Endothelial cell of umbilical vein (primary cell): Measurements from ENCODE around the gene TAF3. TPM values are rescaled to one million over a fixed set of nuclear protein-coding genes. Genes with fewer than 3 reads are reported as not detected.

ENCODE experiments used
- BruUV-seq: library from RNA; stranded (reverse); fragments of 400-500 nt; replicated peaks from 2 replicates; lab custom pipeline; 2021; lab: Mats Ljungman, UMichigan
- CTCF ChIA-PET: fragments of 300-600, 350-600 bp; sonication (Branson Sonifier 250); formaldehyde crosslinking; loops from one replicate; lab custom pipeline; 2021; ENCODE audit warnings: antibody characterized with exemption, inconsistent platforms; lab: Charles Lee
- POLR2A ChIA-PET: fragments of 300-600, 350-600 bp; sonication (Branson Sonifier 250); formaldehyde crosslinking; loops from one replicate; lab custom pipeline; 2021; ENCODE audit warnings: antibody characterized with exemption, inconsistent platforms; lab: Charles Lee
- DNase-seq: peaks from one replicate; pipeline ENCODE4 v3.0.0-alpha.2; 2011; ENCODE audit warnings: low read depth, low spot score
- FAIRE-seq: peaks from 2 replicates; lab custom pipeline; 2011; peaks lifted over from hg19 to GRCh38; lab: Jason Lieb, UNC
- H2AFZ ChIP-seq: 2 replicates; pipeline ENCODE4 v1.6.0; 2012; ENCODE audit warnings: low read depth, low read length, control low read depth, inconsistent platforms
- H3K27ac ChIP-seq: 2 replicates; pipeline ENCODE4 v1.5.1; 2011; ENCODE audit warnings: low read depth, mild to moderate bottlenecking, control low read depth, low read length, moderate library complexity; ENCODE audit not compliant: insufficient read depth
- H3K27me3 ChIP-seq, 2 experiments: 2 replicates each; pipeline versions ENCODE4 v1.6.0 to v1.6.1; 2011; ENCODE audit warnings: low read length in 2 of 2, mixed read lengths in 1 of 2; ENCODE audit not compliant: control insufficient read depth in 2 of 2, insufficient read depth in 2 of 2
- H3K36me3 ChIP-seq, 2 experiments: 2 replicates in 1 of 2; 3 replicates in 1 of 2; pipeline ENCODE4 v1.5.1; 2011; ENCODE audit warnings: low read length in 2 of 2, mild to moderate bottlenecking in 1 of 2, moderate library complexity in 1 of 2; ENCODE audit not compliant: control insufficient read depth in 2 of 2, insufficient read depth in 2 of 2; ENCODE audit errors: extremely low read depth in 1 of 2
- H3K4me1 ChIP-seq: 3 replicates; pipeline ENCODE4 v1.5.1; 2011; ENCODE audit warnings: mild to moderate bottlenecking, low read length; ENCODE audit not compliant: control insufficient read depth, insufficient read depth; ENCODE audit errors: extremely low read depth
- H3K4me2 ChIP-seq: 2 replicates; pipeline ENCODE4 v1.6.1; 2011; ENCODE audit warnings: low read length, control low read depth, mixed read lengths; ENCODE audit not compliant: insufficient read depth
- H3K4me3 ChIP-seq, 3 experiments: fragments of 200-600 bp in 1 of 3; sonication (generic), shearing (Covaris generic) in 1 of 3; replicated peaks in 1 of 3; 2 replicates each; pipeline ENCODE4 v1.5.1; 2011 to 2016; ENCODE audit warnings: control low read depth in 3 of 3, low read length in 3 of 3, mild to moderate bottlenecking in 2 of 3, inconsistent platforms in 1 of 3, low read depth in 1 of 3, moderate library complexity in 1 of 3; ENCODE audit not compliant: insufficient read depth in 1 of 3
- H3K79me2 ChIP-seq: 2 replicates; pipeline ENCODE4 v1.6.0; 2012; ENCODE audit warnings: low read length, inconsistent platforms; ENCODE audit not compliant: control insufficient read depth, insufficient read depth
- H3K9ac ChIP-seq: replicated peaks from 2 replicates; pipeline ENCODE3; 2011; ENCODE audit warnings: low read length, control low read depth; ENCODE audit not compliant: insufficient read depth; ENCODE audit errors: extremely low read depth
- H3K9me1 ChIP-seq: replicated peaks from 3 replicates; pipeline ENCODE4 v1.6.0; 2011; ENCODE audit warnings: mild to moderate bottlenecking, low read length; ENCODE audit not compliant: control insufficient read depth, insufficient read depth; ENCODE audit errors: extremely low read depth
- H3K9me3 ChIP-seq: replicated peaks from 2 replicates; pipeline ENCODE4 v1.5.1; 2012; ENCODE audit warnings: low read length, inconsistent platforms; ENCODE audit not compliant: control insufficient read depth, insufficient read depth
- H4K20me1 ChIP-seq: replicated peaks from 2 replicates; pipeline ENCODE3; 2011; ENCODE audit warnings: mild to moderate bottlenecking, low read length; ENCODE audit not compliant: control insufficient read depth, insufficient read depth; ENCODE audit errors: extremely low read depth
- EZH2 ChIP-seq: IDR thresholded peaks from 2 replicates; pipeline ENCODE4 v1.6.1; 2012; ENCODE audit warnings: borderline replicate concordance, low read depth, mild to moderate bottlenecking, moderate library complexity, low read length, inconsistent platforms; ENCODE audit not compliant: severe bottlenecking
- FOS ChIP-seq: IDR thresholded peaks from 2 replicates; pipeline ENCODE4 v1.6.1; 2011; ENCODE audit warnings: mild to moderate bottlenecking, low read length, moderate library complexity, borderline replicate concordance; ENCODE audit not compliant: insufficient read depth
- GATA2 ChIP-seq: IDR thresholded peaks from 2 replicates; pipeline ENCODE4 v1.7.0; 2011; ENCODE audit warnings: low read depth, mild to moderate bottlenecking, moderate library complexity, mixed read lengths, low read length; ENCODE audit not compliant: insufficient read length, insufficient read depth
- JUN ChIP-seq: IDR thresholded peaks from 2 replicates; pipeline ENCODE4 v1.6.1; 2011; ENCODE audit warnings: borderline replicate concordance, low read depth; ENCODE audit not compliant: insufficient read length, insufficient read depth
- MYC ChIP-seq: IDR thresholded peaks from one replicate; pipeline ENCODE4 v1.6.1; 2011; ENCODE audit warnings: mild to moderate bottlenecking, low read depth, low read length
- POLR2A ChIP-seq: IDR thresholded peaks from 2 replicates; pipeline ENCODE4 v1.6.1; 2012; ENCODE audit warnings: low read depth, mild to moderate bottlenecking, control low read depth, low read length
- POLR2AphosphoS5 ChIP-seq: IDR thresholded peaks from 2 replicates; pipeline ENCODE4 v1.6.1; 2012; ENCODE audit warnings: low read depth, mild to moderate bottlenecking, control low read depth, low read length, moderate library complexity; ENCODE audit not compliant: insufficient read depth
- dilution Hi-C: fragments of 300-500 bp; cut with MboI; formaldehyde crosslinking; loops from one replicate; pipeline ENCODE4 v1.15.0; 2019; ENCODE audit warnings: low sequenced_read_pairs; ENCODE audit not compliant: extremely low pct_ligation_motif_present
- intact Hi-C: fragments of 100-400 bp; cut with micrococcal nuclease; formaldehyde crosslinking; loops from one replicate; pipeline ENCODE4 v1.10.0; 2022
- polyA plus RNA-seq, 4 experiments: library from polyadenylated mRNA; depleted of rRNA in 3 of 4; stranded (reverse) in 3 of 4; unstranded in 1 of 4; fragments of >200 nt; gene quantifications; 2 replicates each; pipeline versions ENCODE4 v1.2.1 to v1.2.3, GENCODE V29; 2011 to 2012; ENCODE audit warnings: missing spikeins in 1 of 4
- total RNA-seq: library from RNA; stranded (reverse); gene quantifications from 2 replicates; pipeline ENCODE4 v1.2.3, GENCODE V29; 2021
- TF ChIP-seq, protein P1 (sequence below): IDR thresholded peaks from 2 replicates; pipeline ENCODE4 v1.6.1; 2011; ENCODE audit not compliant: insufficient read depth, insufficient read length
- TF ChIP-seq, protein P2 (sequence below), 2 donors: IDR thresholded peaks; 1 replicate in 1 of 2; 2 replicates in 1 of 2; pipeline ENCODE4 v1.5.1; 2011; ENCODE audit warnings: low read length in 2 of 2, mild to moderate bottlenecking in 2 of 2, moderate library complexity in 2 of 2, control low read depth in 1 of 2, inconsistent platforms in 1 of 2, low read depth in 1 of 2; ENCODE audit not compliant: insufficient read depth in 1 of 2; ENCODE audit errors: extremely low read depth in 1 of 2

The TAF3 gene
- total and polyA plus RNA-seq, 2 donors (not counting 3 experiments of a cell fraction or from before 2014, with no cell fraction given) = 2.4 to 10.5 TPM

DNA sequence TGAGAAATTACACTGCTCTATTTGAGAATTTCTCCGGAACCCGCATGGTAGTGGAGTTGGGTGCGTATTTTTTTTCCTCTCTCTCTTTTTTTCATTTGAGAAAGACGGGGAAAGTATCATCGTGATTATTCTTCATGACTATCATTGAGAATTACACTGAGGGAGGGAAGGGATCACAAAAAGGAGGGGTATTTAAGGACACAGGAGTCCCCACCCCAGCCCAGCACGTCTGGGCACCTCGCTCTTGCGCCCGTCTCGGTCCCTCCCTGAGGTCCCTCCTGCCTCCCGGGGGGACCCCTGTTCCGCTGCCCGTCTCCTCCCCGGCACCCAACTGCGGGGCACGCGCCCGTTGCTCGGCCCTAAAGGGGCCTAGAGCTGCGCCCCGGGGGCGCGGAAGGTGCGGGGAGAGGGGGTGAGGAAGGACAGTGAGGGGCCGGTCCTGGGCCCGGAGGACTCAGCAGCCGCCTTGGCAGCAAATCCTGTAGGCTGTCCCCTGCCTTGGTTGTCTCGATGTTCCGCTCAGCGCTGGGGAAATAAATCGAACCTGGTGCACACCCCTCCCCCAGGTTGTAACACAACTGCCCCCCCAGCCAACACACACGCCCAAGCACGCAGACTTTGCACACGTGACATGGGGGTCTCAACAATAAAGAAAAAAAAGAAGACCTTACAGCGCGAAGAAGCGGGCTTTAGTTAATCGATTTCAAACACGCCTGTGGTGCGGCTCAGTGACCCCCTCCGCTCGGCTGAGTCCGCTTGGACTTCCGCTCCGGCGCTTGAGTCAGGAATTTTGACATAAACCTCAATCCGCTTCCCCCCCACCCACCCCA, 217.6 kb downstream of the TAF3 start:
- Histone ChIP-seq H3K79me2 (no peaks in the 10 kb centered on the region), H3K36me3 (no peaks in the 10 kb centered on the region), H3K4me2 (peak overlapping the region; percentile 43), H3K9me3 (no peaks in the 10 kb centered on the region), H3K4me1 (peaks cover 33% of the 10 kb centered on the region), H3K27me3 (peaks cover 31 to 38% of the 10 kb centered on the region in 2 experiments), H3K9ac (no peak overlapping the region), H3K27ac (no peak overlapping the region), H2AFZ (no peak overlapping the region), H4K20me1 (no peaks in the 10 kb centered on the region), H3K4me3 (no peak overlapping the region), H3K9me1 (no peaks in the 10 kb centered on the region)
- ChIA-PET CTCF (interaction anchor here (1.4 kb wide), 1 partner anchor 87 kb away, joined by 3 read pairs; no protein-coding TSS in a partner anchor), POLR2A (no interaction called here)
- BruUV-seq = no TSS peak
- intact Hi-C loops (no loop called here), dilution Hi-C loops (no loop called here)
- FAIRE-seq (no peak), DNase-seq (no peak)
- no peak for TF ChIP-seq EZH2
- TF ChIP-seq, protein P1, sequence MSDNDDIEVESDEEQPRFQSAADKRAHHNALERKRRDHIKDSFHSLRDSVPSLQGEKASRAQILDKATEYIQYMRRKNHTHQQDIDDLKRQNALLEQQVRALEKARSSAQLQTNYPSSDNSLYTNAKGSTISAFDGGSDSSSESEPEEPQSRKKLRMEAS = no peak
- TF ChIP-seq, protein P2, sequence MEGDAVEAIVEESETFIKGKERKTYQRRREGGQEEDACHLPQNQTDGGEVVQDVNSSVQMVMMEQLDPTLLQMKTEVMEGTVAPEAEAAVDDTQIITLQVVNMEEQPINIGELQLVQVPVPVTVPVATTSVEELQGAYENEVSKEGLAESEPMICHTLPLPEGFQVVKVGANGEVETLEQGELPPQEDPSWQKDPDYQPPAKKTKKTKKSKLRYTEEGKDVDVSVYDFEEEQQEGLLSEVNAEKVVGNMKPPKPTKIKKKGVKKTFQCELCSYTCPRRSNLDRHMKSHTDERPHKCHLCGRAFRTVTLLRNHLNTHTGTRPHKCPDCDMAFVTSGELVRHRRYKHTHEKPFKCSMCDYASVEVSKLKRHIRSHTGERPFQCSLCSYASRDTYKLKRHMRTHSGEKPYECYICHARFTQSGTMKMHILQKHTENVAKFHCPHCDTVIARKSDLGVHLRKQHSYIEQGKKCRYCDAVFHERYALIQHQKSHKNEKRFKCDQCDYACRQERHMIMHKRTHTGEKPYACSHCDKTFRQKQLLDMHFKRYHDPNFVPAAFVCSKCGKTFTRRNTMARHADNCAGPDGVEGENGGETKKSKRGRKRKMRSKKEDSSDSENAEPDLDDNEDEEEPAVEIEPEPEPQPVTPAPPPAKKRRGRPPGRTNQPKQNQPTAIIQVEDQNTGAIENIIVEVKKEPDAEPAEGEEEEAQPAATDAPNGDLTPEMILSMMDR (IDR thresholded peaks at IDR 0.05; ENCODE audit: extremely low read depth in 1 of 2, insufficient read depth in 1 of 2, low read depth in 1 of 2, low read length in 2 of 2) = no peak
- TF ChIP-seq FOS = no peak
- TF ChIP-seq POLR2AphosphoS5 = no peak
- TF ChIP-seq POLR2A = no peak
- no peak for TF ChIP-seq MYC
- no peak for TF ChIP-seq JUN
- TF ChIP-seq GATA2 = no peak
